HG02970 (cell line): ENCODE measurements around the gene ARSI.

Experiments used
- ATAC-seq: cut with Tn5 transposase; IDR thresholded peaks from one replicate; pipeline ENCODE4 v1.9.1; 2021; ENCODE audit warnings: mild to moderate bottlenecking, moderate library complexity, moderate number of reproducible peaks; ENCODE audit not compliant: unreplicated experiment, low FRiP score

The ARSI gene

DNA sequence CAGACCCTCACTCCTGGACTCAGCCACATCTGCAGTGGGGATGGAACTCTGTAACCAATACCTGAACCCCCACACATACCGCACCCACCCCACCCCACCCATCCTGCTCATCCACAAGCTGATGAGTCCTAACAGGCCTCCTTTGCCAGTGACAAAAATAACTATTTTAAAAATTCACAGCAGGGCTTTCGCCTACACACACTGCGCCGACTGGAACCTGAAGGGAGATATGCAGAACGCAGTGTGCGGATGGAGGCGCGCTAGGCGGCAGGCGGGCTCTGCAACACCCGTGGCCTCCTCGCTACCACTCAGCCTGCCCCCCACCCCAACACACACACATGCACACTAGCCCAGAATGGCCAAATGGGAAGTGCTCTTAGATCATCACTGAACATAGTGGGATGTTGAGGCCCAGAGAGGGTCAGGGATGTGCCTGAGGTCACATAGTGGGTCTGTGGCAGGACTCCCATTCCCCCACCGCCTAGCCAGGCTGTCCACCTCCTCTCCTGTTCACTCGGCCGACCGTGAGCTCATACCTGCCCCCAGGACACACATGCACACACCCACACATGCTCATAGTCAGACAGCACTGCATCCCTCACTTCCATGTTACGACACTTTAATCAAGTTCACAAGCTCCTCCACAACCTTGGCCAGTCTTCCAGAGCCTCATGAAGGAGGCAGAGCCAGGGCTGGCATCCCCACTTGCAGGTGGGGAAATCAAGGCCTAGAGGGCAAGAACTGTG lies 6.8 kb downstream of the ARSI start:
- ATAC-seq, result no peak

DNA sequence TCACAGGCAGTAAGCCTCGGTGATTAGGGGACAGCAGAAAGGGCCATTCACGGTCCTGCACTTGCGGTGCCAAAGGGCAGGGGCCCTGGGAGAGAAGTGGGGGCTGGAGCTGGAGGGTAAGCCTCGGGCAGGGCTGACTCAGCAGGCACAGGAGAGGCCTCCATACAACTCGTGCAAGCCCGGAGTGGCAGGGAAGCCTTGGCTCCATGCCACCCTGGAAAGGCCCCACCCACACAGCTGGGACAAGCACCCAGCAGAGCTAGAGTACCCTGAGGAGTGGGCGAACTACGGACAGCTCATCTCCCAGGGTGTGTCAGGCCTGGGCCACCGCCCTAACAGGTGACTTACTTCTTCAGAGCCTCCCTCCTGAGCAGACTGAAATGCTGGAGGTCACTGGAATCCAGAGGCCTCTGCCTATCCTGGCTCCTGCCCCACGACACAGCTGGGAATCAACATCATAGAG lies 7.5 kb downstream of the ARSI start:
- ATAC-seq, result no peak

DNA sequence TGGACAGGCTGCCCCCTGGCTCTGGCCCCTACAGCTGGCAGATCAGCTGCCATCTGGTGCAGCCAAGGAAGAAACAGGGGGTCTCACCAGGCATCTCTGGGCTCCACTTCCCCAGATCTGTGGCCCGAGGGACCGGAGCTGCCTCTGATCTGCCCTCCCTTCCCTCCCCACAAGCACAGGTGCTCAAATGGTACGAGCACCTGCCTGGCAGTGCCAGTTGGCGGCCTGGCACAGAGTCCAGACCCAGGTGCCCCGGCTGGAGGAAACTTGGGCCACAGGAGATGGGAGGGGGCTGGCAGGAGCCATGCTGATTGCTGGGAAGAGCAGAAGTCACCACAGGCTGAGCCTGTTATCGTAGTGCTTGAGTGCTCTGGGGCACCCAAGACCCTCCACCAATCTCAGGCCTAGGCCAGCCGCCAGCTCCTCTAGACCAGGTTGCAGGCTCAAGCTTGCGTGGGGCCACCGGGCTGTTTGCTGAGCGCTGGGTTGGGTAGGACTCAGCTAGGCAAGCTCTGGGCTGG lies 8.1 kb downstream of the ARSI start:
- no peak for ATAC-seq

DNA sequence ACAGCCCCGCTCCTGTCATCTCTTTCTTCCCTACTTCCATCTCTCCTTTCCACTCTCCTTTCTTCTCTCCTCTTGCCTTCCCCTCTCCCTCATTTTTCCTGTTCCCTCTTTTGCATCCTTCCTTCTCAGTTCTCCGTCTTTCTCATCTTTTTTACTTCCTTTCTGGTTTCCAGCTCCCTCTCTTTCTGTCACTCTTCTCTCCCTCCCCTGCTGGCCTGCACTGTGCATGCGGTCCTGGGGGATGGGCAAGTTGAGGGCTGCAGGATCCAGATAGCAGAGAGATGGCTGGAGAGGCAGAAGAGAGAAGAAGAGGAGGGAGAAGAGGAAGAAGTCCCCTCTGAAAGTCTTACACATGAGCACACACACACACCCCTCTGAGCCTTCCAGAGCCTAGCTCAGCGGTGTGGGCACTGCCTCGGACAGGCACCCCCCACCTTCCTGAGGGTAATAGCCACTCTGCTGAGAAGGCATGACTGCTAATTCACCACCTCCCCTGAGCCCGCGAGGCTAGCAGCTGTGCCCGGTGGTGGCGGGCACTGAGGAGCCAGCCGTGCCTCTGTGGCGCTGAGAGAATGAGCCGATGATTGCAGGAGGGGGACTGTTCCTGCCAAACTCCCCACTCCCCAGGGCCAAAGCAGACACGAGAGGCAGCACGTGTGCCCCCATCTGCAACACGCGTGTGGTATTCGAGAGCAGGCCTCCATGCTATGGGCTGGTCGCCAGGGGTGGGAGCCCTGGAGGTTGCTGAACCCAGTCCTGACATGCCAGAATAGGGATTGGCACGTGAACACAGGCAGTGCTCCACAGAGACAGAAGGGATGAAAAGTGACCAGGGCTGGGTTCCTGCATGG lies 9.4 kb downstream of the ARSI start:
- no peak for ATAC-seq

DNA sequence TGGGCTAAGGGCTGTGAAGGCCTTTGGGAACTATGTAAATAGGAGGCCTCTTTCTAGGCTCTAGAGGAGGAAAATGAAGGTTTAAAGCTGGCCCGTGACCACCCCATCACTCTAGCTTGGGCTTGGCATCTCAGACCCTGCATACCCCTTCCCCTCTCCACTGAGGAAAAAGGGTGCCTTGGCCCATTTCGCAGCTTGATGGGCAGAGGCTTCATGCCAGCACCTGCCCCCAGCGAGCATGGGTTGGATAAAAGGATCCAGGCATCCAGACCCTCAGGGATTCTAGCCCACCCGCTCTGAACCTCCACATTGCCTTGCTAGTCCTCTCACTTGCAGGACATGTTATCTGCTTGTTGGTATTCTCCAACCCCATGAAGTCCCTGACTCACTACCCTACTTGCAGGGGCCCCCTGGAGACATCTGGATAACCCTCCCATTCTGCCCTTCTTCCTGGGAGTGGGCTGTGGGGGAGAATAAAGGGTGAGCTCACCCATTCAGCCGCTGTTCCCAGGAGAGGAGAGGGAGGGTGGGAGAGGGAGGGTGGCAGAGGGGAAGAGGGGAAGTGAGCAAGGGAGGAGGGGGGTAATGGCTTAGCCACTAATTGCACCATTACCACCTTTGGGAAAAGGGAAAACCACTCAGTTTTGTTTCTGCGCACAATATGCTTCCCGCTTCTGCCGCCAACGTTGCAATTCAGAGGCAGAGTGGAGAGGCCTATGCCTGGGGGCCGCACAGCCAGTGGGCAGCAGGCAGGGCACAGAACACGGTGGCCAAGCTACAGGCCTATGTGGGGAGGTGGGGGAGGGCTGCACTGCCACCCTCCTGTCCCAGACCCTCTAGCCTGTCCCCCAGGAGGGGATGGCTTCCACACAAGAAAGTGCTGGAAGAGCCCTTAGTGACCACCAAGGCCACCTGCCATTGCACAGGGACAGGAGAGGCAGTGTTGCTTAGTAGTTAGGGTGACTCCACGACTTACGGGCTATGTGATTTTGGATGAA lies 11.0 kb downstream of the ARSI start:
- ATAC-seq, result no peak

DNA sequence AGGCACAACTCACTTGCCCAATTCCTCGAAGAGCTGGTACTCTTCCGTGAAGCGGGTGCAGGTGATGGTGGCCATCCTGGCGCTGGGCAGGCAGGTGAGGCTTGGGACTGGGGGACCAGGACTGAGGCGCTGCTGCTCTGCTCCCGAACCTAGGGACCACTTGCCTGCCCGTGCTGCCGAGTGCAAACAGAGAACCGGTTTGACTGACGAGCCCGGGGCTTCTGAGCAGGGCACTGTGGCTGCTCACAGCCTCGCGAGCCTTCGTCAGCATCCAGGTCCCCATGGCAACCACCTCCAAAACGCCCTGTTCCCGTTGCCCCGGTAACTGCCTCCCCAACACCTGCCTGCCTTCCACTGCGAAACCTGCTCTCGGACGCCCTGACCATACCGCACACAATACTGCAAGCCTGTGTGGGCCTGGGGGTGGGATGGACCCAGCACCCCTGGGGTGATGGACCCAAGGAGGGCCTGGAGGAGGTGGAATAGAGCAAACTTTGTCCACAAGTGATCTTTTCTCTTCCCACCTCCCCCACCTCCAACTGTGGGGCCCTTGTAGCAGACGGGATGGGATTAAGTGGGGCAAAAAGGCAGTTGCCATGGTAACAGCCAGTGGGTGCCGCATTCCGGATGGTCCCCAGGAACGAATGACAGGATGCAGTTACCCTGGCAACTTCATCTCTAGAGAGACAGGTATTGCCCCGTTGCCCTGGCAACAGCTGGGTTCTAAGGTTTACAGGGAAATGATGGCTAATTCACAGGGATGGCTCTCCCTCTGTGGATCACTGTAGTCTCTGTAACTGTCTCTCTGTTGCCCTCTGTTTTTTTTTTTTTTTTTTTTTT lies 12.9 kb downstream of the ARSI start, which contains the start of gene CAMK2A:
Gene CAMK2A, minus strand, starts transcription at position 223 of the 840 bp plus-strand sequence. Its CDS starts 148 bp downstream, at position 75.
- ATAC-seq, result no peak

DNA sequence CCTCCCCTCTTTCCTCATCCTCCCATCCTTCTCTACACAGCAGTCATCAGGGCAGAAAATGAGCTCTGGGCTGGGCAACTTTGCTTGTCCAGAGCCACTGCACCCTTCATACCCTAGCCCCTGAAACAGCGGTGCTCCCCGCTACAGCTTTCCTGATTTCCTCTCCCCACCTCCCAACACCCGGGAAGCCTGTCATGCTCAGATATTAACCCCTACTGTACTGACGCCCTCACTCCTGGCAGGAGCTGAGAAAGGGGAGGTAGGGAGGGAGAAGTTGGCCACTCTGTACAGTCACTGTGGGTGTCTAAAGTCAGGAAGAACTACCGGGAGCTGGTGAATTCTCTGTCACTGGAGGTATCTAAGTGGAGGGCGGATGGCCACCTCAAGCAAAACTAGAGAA lies 13.9 kb downstream of the ARSI start:
- no peak for ATAC-seq

DNA sequence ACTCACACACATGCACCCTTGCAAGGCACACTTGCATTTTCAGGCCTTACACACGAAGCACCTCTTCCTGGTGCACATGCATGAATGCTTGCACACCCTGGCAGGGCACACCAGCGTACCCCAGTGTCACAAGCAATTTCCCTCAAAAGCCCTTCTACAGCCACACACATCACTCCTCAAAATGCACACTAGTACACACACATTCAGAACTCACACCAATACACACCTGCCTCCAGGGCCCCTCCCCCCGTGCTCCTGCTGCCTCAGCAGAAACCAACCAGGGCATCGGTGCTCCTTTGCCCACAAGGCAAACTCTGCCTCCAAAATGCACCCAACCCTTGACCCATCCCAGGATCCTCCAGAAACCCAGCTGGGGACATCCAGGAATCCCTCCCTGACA lies 14.3 kb downstream of the ARSI start:
- ATAC-seq, result no peak

DNA sequence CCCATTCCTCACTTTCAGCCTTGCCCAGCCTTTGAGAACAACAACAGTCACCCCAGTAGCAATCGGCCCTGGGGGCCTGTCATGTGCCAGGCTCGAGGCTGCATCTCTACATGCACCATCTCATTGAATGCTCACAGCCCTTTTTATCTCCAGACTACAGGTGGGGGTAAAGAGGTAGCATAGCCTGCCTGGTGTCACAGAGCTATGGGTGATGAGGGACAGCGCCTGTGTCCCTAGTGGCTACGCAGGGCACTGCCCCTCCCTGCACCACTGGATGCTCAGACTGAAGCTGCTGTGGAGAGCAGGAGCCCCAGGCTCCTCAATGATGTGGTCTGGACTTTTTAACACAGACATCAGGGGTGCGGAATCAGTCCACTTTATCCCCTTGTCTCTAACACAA lies 15.9 kb downstream of the ARSI start:
- no peak for ATAC-seq

DNA sequence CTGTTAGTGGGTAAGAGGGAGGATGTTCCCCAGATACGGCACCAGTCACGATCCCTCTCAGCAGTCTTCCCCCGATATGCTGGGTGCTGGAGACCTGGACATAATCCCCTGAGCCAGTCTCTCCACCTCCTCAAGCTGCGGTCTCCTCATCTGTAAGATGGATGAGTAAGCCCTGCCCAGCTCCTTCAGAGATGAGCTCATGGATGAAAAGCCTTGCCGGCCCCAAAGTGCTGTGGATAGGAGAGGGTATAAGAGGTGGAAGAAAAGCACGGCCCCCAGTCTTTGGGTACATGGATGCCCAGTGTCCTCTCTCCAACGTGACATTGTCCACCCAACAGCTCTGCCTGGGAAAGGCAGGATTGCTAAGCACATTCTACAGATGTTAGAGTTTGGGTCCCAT lies 17.6 kb downstream of the ARSI start:
- ATAC-seq, result no peak

DNA sequence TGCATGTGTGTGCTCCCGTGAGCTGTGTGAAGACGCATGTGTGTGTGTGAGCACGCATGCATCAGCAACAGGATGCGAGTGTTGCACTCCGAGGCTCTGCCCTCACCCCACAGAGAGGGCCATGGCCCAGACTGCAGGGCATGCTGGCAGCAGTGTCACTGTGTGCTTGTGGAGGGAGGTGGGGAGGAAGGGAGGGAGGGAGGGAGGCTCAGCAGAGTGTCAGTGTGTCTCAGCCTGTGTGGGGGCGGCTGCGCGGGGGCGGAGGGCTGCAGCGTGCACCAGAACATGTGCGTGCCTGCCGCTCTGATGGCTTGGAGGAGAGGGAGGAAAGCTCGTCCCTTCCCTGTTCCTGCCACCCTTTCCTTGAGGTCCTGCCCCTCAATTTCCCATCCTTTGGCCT lies 18.4 kb downstream of the ARSI start:
- ATAC-seq, result no peak

DNA sequence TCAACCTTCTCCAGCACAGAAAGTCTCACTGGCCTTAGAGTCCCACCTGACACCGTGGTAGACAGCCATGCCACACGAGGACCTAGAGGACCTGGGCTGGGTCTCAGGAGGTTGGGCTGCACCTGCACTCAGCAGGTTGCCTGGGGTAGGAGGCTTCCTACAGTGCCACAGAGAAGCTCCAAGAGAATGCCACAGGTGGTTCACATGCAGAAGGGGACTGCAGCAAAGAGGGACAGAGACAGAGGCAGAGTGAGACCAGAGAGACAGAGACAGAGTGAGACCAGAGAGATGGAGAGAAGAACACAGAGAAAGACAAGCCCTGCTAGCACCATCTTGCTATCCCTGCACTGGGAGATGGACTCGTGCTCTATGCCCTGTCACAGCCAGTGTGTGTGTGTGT lies 18.8 kb downstream of the ARSI start:
- no peak for ATAC-seq

DNA sequence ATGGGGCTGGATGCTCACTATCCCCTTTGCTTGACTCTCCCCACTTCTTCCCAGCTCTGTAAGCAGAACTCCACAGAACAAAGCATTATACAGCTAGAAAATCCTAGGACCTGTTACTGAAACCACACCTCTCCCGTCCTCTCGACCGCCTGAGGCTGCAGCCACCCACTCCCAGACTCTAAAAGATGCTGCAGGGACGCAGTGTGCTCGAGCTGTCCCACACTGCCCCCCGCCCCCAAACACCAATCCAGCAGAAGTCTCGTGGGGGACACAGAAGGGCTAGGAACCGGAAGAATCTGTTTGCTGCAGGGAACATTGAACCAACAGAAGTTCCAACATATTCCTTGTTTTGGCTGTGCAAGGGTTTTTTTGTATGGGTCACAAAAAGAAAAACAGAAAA lies 20.7 kb downstream of the ARSI start:
- ATAC-seq, result no peak

DNA sequence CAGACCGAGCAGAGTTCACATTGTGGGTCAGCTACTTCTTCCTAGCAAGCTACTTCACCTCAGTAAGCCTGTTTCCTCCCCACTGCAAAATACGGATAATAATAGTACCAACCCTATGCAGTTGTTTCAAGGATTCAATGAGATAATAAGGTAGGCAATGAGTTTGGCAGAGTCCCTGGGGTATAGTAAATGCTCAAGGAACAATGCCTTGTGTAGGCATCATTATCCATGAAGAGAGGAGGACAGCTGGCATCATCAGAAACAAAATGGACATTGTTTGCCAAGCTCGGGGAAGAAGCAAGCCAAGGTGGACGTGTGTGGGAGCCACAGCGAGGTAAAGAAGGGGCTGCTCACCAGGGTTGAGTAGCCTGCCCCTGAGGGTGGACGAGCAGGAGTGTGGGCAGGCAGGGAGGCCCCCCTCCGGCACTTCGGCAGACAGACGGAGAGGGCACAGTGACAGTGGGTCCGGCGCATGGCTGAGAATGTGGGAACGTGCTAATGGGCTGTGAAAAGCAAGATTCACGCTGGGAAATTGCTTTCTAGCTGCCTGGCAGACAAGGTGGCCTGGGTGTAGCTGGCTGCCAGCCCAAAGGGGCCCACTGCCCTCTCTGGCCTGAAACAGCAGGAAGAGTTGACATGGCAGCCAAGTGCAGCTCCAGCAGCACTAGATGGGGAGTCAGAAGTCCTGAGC lies 23.2 kb downstream of the ARSI start:
- ATAC-seq, result no peak

DNA sequence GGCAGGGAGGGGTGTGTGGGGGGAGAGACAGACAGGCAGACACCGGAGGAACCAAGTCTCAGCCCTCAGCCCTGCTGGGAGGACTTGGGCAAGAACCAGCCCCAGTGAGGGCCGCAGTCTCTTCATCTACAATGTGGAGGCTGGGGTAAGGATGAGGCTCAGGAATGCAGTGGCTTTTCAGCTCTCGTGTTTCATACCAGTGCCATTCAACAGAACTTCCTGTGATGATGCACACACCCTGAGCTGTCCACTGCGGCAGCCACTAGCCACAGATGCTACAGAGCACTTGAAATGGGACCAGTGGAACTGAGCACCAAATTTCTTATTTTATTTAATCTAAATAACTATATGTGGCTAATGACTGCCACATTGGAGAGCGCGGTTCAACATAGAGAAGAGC lies 23.8 kb downstream of the ARSI start:
- ATAC-seq, result no peak

DNA sequence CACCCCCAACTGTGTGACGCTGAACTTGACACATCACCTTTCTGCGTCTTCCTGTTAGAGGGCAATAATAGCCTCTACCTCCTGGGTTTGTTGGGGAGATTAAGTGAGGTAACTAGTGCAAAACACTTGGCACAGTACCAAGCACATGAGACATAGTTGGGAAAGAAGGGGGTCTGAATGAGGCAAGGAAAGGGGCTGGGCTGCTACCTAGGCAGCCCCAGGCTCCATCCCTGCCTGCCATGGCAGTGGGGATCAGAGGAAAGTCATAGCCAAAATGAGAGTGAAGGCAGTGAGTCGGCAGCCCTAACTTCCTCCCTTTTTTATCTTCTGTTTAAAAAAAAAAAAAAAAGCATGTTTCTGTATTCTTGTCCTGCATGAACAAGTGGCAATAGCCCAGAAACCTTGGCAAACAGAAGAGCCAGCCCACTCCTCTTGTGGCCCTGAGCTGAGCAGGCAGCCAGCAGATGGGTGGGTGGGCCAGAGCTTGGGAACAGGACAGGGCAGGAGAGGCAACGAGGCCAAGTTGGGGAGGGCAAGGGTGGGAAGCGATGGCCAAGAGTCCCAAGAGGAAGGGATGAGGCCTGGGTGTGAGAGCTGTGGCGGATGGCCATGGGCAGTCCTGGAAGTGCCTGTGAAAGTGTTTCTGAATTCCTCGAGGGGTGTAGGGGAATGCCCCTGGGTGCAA lies 24.5 kb downstream of the ARSI start:
- ATAC-seq, result no peak

DNA sequence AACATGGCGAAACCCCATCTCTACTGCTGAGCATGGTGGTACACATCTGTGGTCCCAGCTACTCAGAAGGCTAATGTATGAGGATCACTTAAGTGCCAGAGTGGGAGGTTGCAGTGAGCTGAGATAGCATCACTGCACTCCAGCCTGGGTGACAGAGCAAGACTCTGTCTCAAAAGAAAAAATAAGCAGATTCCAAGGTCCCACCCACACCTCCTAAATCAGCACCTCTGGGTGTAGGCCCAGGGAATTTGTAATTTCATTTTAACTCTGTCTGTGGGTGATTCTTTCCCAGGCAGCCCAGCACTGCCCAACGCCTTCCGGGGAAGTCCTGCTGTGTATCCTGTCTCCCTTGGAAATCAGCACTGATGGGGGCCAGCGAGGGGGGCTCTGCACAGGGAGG lies 25.7 kb downstream of the ARSI start:
- ATAC-seq, result no peak

DNA sequence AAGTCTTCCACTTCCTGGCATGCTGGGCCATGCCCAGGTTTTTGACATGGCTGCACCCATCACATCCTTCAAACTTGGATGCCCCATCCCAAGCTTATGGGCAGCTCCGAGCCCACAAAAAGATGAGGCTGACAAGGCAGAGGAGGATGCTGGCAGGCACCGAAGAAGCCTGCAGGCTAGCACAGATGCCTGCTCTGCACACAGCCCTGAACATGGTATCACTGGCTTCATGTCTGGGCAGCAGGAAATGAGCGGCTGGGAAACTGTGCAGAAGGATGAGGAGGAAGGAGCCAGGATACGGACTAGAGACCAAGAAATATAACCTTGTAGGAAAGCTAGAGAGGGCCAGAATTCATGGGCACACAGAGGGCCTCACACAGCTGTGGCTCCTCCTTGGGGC lies 27.9 kb downstream of the ARSI start:
- no peak for ATAC-seq
